ENCODE data around the gene CIB2.

DNA sequence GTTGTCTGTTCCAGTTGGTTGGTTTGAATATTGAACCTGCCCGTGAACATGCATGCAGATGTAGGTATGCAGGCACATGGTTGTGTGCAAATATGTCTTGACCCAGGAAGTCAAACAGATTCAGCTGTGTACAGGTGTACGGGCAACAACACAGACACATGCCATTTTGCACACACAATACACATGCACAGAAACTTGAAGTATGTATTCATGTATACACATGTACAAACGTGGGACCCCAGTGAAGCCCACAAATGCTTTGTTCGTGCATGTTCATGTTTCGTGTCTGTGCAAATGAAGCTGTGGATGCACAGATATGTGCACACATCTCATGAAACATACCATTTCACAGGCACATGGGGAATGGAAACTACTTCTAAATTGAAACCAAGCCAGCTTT lies 48.7 kb upstream of the CIB2 start:
- TF ChIP-seq POLR2AphosphoS5 (IDR thresholded peaks at IDR 0.05) = no peak
- TF ChIP-seq, protein P1, sequence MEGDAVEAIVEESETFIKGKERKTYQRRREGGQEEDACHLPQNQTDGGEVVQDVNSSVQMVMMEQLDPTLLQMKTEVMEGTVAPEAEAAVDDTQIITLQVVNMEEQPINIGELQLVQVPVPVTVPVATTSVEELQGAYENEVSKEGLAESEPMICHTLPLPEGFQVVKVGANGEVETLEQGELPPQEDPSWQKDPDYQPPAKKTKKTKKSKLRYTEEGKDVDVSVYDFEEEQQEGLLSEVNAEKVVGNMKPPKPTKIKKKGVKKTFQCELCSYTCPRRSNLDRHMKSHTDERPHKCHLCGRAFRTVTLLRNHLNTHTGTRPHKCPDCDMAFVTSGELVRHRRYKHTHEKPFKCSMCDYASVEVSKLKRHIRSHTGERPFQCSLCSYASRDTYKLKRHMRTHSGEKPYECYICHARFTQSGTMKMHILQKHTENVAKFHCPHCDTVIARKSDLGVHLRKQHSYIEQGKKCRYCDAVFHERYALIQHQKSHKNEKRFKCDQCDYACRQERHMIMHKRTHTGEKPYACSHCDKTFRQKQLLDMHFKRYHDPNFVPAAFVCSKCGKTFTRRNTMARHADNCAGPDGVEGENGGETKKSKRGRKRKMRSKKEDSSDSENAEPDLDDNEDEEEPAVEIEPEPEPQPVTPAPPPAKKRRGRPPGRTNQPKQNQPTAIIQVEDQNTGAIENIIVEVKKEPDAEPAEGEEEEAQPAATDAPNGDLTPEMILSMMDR (IDR thresholded peaks at IDR 0.05) = no peak
- no peak for TF ChIP-seq EP300 (IDR thresholded peaks at IDR 0.05; ENCODE audit: low read depth)
- no peak for TF ChIP-seq POLR2A (IDR thresholded peaks at IDR 0.05)

Measured in transverse colon (tissue), 4 donors.